KOPT-K1 (cell line): ENCODE measurements around the gene CAMK1D.

ENCODE experiments used
- H3K27ac ChIP-seq: fragments of 200-600 bp; sonication (generic); 2 replicates; pipeline ENCODE4 v1.5.1; 2016; ENCODE audit warnings: antibody characterized with exemption, mild to moderate bottlenecking, low read depth, low read length; ENCODE audit not compliant: poor library complexity, severe bottlenecking
- H3K36me3 ChIP-seq: fragments of 200-600 bp; sonication (generic); 2 replicates; pipeline ENCODE4 v1.5.1; 2017; ENCODE audit warnings: antibody characterized with exemption, mild to moderate bottlenecking, low read length, moderate library complexity; ENCODE audit not compliant: insufficient read depth
- H3K9me3 ChIP-seq: fragments of 200-600 bp; sonication (generic); 2 replicates; pipeline ENCODE4 v1.5.1; 2017; ENCODE audit warnings: antibody characterized with exemption, low read length, mild to moderate bottlenecking; ENCODE audit not compliant: insufficient read depth, poor library complexity, severe bottlenecking

The CAMK1D gene

DNA sequence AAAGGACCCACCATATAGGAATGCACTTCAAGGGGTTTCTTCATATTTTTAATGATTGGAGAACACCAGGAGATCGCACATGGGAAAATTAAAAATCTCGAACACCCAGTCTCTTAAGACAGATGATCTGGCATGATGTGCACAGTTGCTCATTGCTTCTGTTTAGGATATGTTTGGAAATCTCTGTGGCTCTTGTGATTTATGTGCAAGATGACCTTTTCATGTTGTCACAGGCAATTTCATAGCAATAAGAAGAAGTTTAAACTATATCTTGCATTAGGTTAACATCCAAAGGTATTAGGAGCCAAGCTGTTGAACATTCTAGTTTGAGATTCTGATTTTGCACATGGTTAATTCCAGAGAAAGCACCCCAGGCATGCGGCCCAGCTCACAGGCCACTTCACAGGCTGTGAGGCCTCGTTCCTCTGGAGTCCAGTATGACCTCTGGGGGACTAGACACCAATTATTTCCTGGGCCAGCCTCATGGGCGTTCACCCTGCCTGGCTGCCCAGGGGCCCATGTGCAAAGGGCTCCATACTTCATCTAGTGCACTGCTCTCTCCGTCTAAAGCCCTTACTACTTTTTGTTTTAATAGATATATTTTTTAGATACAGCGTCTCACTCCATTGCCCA lies 28.4 kb downstream of the CAMK1D start:
- no peaks in the 10 kb centered on the region for H3K36me3 ChIP-seq

DNA sequence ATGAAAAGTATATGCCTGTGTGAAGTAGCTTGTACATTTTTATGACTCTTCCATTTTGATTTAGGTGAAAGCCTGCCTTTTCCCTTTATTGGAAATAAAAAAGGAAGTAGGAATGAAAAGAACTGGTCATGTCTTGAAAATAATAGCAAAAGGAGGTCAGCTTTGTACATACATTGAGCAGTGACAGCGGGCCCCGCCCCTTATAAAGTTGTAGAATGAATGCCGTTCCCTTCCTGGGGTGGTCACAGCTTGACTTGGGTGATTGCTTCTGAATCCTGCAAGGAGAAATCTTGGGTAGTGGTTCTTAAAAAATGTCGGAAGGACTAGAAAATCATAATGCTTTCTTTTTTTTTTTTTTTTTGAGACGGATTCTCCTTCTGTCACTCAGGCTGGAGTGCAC lies 31.7 kb downstream of the CAMK1D start:
- H3K27ac ChIP-seq, result no peak overlapping the region
- peaks cover 7% of the 10 kb centered on the region for H3K9me3 ChIP-seq

More for the DNA sequence above, 28.4 kb downstream of the CAMK1D start:
- Histone ChIP-seq H3K9me3 (no peaks in the 10 kb centered on the region), H3K27ac (no peak overlapping the region)

GRCh38 chr10:12381536-12382156 lies 32.3 kb downstream of the CAMK1D start:
- peaks cover 7% of the 10 kb centered on the region for H3K9me3 ChIP-seq
- H3K27ac ChIP-seq, result no peak overlapping the region
- H3K36me3 ChIP-seq, result no peaks in the 10 kb centered on the region

More for the DNA sequence above, 31.7 kb downstream of the CAMK1D start:
- no peaks in the 10 kb centered on the region for H3K36me3 ChIP-seq

- Histone ChIP-seq H3K9me3 (peaks cover 7% of the 10 kb centered on the region), H3K27ac (no peak overlapping the region), H3K36me3 (no peaks in the 10 kb centered on the region)
These were observed 32.8 kb downstream of the CAMK1D start for GRCh38 chr10:12382157-12382548.

- no peak overlapping the region for H3K27ac ChIP-seq
- peaks cover 7% of the 10 kb centered on the region for H3K9me3 ChIP-seq
- no peaks in the 10 kb centered on the region for H3K36me3 ChIP-seq
These were observed 33.7 kb downstream of the CAMK1D start for GRCh38 chr10:12382956-12383531.

- Histone ChIP-seq H3K27ac (no peak overlapping the region), H3K9me3 (peaks cover 7% of the 10 kb centered on the region), H3K36me3 (no peaks in the 10 kb centered on the region)
These were observed 35.6 kb downstream of the CAMK1D start for GRCh38 chr10:12384906-12385305.

GRCh38 chr10:12387561-12388210 lies 38.3 kb downstream of the CAMK1D start:
- Histone ChIP-seq H3K36me3 (no peaks in the 10 kb centered on the region), H3K9me3 (peaks cover 7% of the 10 kb centered on the region), H3K27ac (no peak overlapping the region)

DNA sequence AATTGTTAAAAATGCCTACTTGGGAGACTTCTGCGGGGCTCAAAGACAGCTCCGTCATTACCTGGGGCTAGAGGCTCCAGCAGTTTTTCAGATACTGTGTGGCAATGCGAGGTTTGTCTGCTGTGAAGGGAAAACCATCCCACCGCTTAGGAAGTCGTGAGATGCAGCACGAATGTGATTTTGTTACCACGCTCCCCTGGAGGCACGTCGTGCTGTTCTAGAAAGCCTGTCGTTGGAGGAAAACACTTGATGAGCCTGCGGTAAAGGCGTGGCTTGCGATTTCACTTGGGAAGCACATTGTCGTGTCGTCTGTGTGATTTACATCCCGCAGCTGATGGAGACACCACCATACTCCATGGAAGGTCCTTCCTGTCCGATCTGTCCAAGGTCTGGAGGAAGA lies 39.3 kb downstream of the CAMK1D start:
- H3K9me3 ChIP-seq, result peaks cover 7% of the 10 kb centered on the region
- no peaks in the 10 kb centered on the region for H3K36me3 ChIP-seq
- no peak overlapping the region for H3K27ac ChIP-seq

GRCh38 chr10:12389154-12389734 lies 39.9 kb downstream of the CAMK1D start:
- H3K27ac ChIP-seq, result no peak overlapping the region
- H3K9me3 ChIP-seq, result peaks cover 7% of the 10 kb centered on the region
- H3K36me3 ChIP-seq, result no peaks in the 10 kb centered on the region

DNA sequence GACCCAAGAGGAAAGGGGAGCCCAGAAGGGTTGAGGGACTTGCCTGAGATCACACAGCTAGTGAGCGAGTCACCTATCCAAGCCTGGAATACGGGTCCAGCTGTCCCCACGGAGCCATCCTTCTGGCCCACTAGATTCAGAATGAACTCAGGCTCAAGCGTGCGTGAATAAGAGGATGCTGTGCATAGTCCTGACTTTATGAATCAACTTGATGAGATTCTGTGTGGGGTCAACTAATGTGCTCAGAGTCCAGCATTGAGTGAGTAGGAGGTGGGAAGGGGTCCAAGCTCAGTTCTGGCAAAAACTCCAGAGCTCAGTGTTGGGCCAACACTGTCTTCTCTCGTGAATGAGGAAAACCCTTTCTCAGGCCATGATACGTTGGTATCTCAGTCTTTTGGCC lies 41.4 kb downstream of the CAMK1D start:
- H3K27ac ChIP-seq, result no peak overlapping the region
- H3K9me3 ChIP-seq, result no peaks in the 10 kb centered on the region
- no peaks in the 10 kb centered on the region for H3K36me3 ChIP-seq

DNA sequence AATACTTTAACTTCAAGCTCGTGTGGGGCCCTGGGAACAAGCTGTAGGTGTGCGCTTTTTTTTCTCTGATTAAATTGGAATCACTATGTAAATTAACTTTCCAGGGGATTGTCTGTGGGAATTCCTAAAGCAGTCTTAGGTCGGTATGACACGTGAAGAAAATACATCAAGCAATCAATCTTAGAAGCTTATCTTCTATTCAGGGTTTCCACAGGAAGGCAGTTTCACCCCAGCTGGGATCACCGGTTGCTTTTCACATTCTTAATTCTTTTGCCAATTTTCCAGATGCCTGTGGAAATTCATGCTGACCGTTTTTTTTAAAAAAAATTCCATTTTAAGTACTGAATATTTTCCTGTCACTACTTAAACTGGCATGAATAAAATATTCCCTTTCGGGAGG lies 41.9 kb downstream of the CAMK1D start:
- Histone ChIP-seq H3K27ac (no peak overlapping the region), H3K9me3 (no peaks in the 10 kb centered on the region), H3K36me3 (no peaks in the 10 kb centered on the region)

DNA sequence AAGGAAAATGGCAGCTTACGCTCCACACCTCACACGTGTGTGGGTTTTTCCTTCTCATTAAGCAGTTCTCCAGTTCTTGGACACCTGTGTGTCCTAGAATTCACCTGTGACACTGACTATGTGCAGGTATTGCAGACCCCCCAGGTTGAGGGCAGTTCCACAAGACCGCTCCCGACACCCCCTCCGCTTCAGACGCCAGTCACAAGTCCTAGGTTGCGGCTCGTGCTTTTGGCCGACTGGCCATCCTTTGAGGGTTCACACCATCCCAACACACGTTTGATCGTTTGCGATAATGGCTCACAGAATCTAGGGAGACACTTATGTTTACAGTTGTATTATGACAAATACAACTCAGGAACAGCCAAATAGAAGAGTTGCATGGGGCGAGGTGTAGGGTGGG lies 44.5 kb downstream of the CAMK1D start:
- H3K36me3 ChIP-seq, result no peaks in the 10 kb centered on the region
- H3K9me3 ChIP-seq, result no peaks in the 10 kb centered on the region
- no peak overlapping the region for H3K27ac ChIP-seq

DNA sequence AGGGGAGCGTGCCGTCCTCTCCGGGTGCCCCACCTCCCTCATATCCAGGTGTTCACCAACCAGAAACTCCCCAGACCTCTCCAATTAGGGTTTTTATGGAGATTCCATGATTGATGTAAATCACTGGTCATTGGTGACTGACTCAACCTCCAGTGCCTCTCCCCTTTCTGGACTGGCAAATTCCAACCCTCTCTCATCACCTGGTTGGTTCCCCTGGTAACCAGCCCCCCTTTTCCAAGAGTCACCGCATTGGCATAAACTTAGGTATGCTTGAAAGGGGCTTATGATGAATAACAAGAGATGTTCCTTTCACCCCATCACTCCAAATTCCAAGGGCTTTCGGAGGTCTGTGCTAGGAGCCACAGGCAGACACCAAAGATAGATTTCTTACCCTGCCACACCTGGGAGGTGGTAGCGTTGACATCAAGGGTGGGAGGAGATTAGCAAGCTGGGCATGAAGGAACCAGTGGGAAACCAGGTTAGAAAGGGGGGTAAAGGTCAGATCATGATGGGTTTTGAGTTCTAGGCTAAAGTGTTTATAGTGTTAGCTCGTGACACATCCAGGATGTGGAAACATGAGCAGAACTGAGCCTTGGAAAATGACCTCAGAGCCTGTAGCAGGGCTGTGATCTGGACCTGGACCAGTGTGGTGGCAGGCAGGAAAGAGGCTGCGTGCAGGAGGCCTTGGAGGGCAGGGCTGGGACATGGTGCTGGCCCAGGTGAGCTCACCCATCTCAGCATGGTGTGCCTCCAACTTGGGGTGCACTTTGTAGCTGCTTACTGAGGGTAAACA lies 45.1 kb downstream of the CAMK1D start:
- no peaks in the 10 kb centered on the region for H3K36me3 ChIP-seq
- H3K9me3 ChIP-seq, result no peaks in the 10 kb centered on the region
- no peak overlapping the region for H3K27ac ChIP-seq

GRCh38 chr10:12396093-12396492 lies 46.7 kb downstream of the CAMK1D start:
- H3K9me3 ChIP-seq, result no peaks in the 10 kb centered on the region
- H3K27ac ChIP-seq, result no peak overlapping the region
- no peaks in the 10 kb centered on the region for H3K36me3 ChIP-seq

DNA sequence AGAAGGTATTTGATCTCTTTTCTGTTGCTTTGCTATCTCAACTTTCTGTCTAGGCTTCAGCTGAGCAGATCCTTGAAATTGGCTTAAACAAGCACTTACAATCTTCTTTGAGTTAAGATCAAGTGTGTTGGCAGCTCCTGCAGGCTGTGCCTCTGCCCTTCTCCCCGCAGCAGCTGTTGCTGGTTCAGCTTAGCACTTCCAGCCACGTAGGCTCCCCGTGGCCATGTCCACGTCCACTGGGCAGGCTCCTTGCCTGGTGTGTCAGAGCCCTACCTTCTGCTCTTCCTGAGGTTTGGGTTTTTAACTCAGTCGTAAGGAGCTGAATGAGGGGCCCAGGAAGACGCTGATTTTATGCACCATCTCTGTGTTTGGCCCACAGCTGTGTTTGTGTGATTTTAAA lies 47.2 kb downstream of the CAMK1D start:
- Histone ChIP-seq H3K27ac (no peak overlapping the region), H3K9me3 (no peaks in the 10 kb centered on the region), H3K36me3 (no peaks in the 10 kb centered on the region)
